Calu3 (cell line): ENCODE results near the gene GTF2B. TPM values are rescaled to one million over a fixed set of nuclear protein-coding genes. Genes with fewer than 3 reads are reported as not detected.
A peak's percentile ranks its signal among the peaks of the same experiment; 100 is the strongest.
"Not testable (repeated sequence)": the region's sequence is repeated elsewhere in the genome, so short reads cannot be mapped to it uniquely, and the experiment has no call there.

Experiments used
- BruUV-seq: library from RNA; stranded (reverse); fragments of 400-500 nt; replicated peaks from 2 replicates; lab custom pipeline; 2021; lab: Mats Ljungman, UMichigan
- CTCF ChIA-PET: fragments of 300-600 bp; sonication (Branson Sonifier 250); formaldehyde crosslinking; loops from one replicate; lab custom pipeline; 2022; ENCODE audit warnings: antibody characterized with exemption; lab: Charles Lee
- DNase-seq: peaks from one replicate; pipeline ENCODE4 v3.0.0; 2022
- H3K27ac Mint-ChIP-seq: one replicate; pipeline ENCODE4 v1.8.0; 2022; ENCODE audit warnings: mixed read lengths; ENCODE audit not compliant: unreplicated experiment
- H3K27me3 Mint-ChIP-seq: one replicate; pipeline ENCODE4 v1.8.0; 2022; ENCODE audit warnings: mixed read lengths; ENCODE audit not compliant: unreplicated experiment
- H3K36me3 Mint-ChIP-seq: one replicate; pipeline ENCODE4 v1.8.0; 2022; ENCODE audit warnings: mild to moderate bottlenecking, moderate library complexity, mixed read lengths; ENCODE audit not compliant: insufficient read depth, unreplicated experiment
- H3K4me1 Mint-ChIP-seq: one replicate; pipeline ENCODE4 v1.8.0; 2022; ENCODE audit warnings: mild to moderate bottlenecking, low read depth, mixed read lengths; ENCODE audit not compliant: unreplicated experiment
- H3K4me3 Mint-ChIP-seq: one replicate; pipeline ENCODE4 v1.8.0; 2022; ENCODE audit warnings: mild to moderate bottlenecking, low read depth, moderate library complexity, mixed read lengths; ENCODE audit not compliant: unreplicated experiment
- H3K9me3 Mint-ChIP-seq: one replicate; pipeline ENCODE4 v1.8.0; 2022; ENCODE audit warnings: low read depth, mixed read lengths; ENCODE audit not compliant: unreplicated experiment
- CTCF ChIP-seq: fragments of 200-600 bp; IDR thresholded peaks from one replicate; pipeline ENCODE4 v1.8.0; 2022; ENCODE audit warnings: antibody characterized with exemption; ENCODE audit not compliant: unreplicated experiment
- intact Hi-C: fragments of 100-400 bp; cut with micrococcal nuclease; formaldehyde crosslinking; loops from one replicate; pipeline ENCODE4 v1.10.0; 2022; ENCODE audit not compliant: unreplicated experiment
- total RNA-seq: library from RNA; stranded (reverse); gene quantifications from 2 replicates; pipeline ENCODE4 v1.2.3, GENCODE V29; 2022

Gene GTF2B
- total RNA-seq, 1 experiment from 2014 or later, result 39.3 TPM

GRCh38 chr1:88935522-88936222, 44.3 kb upstream of the GTF2B start:
- TF ChIP-seq CTCF, result peak; percentile 29
- BruUV-seq, result no TSS peak
- H3K36me3 Mint-ChIP-seq, result peaks cover 22% of the 10 kb centered on the region
- no peak overlapping the region for H3K4me3 Mint-ChIP-seq
- H3K9me3 Mint-ChIP-seq, result no peaks in the 10 kb centered on the region
- CTCF ChIA-PET, result no interaction called here
- intact Hi-C loops, result loop anchor here (2.0 to 5.0 kb wide), 2 partner anchors 198 to 519 kb away; no protein-coding TSS in a partner anchor
- peak; percentile 10 for DNase-seq
- H3K4me1 Mint-ChIP-seq, result no peaks in the 10 kb centered on the region
- no peaks in the 10 kb centered on the region for H3K27me3 Mint-ChIP-seq
- no peak overlapping the region for H3K27ac Mint-ChIP-seq

- BruUV-seq, H3K4me3 Mint-ChIP-seq, H3K27me3 Mint-ChIP-seq, H3K4me1 Mint-ChIP-seq, intact Hi-C loops, H3K27ac Mint-ChIP-seq, DNase-seq, CTCF ChIA-PET, H3K9me3 Mint-ChIP-seq: not testable (repeated sequence)
- H3K36me3 Mint-ChIP-seq, result peaks cover 13% of the 10 kb centered on the region
Observed at GRCh38 chr1:88930176-88930575, 38.8 kb upstream of the GTF2B start.

- intact Hi-C loops, result no loop called here
- no TSS peak for BruUV-seq
- CTCF ChIA-PET, result interaction anchor here (0.6 kb wide), 1 partner anchor 295 kb away, joined by 4 read pairs; no protein-coding TSS in a partner anchor
- no peak for TF ChIP-seq CTCF
- no peaks in the 10 kb centered on the region for H3K4me1 Mint-ChIP-seq
- H3K27me3 Mint-ChIP-seq, result no peaks in the 10 kb centered on the region
- DNase-seq, result no peak
- peaks cover 4% of the 10 kb centered on the region for H3K9me3 Mint-ChIP-seq
- H3K27ac Mint-ChIP-seq, result no peak overlapping the region
- H3K4me3 Mint-ChIP-seq, result no peak overlapping the region
- H3K36me3 Mint-ChIP-seq, result peaks cover 7% of the 10 kb centered on the region
Observed at GRCh38 chr1:88923224-88923623, 31.9 kb upstream of the GTF2B start.

- H3K27ac Mint-ChIP-seq, result no peak overlapping the region
- peak; percentile 4 for DNase-seq
- no peak for TF ChIP-seq CTCF
- no peaks in the 10 kb centered on the region for H3K27me3 Mint-ChIP-seq
- no peak overlapping the region for H3K4me3 Mint-ChIP-seq
- intact Hi-C loops, result no loop called here
- H3K4me1 Mint-ChIP-seq, result no peaks in the 10 kb centered on the region
- H3K36me3 Mint-ChIP-seq, result peaks cover 7% of the 10 kb centered on the region
- H3K9me3 Mint-ChIP-seq, result peaks cover 5% of the 10 kb centered on the region
- CTCF ChIA-PET, result no interaction called here
- BruUV-seq, result no TSS peak
Observed at GRCh38 chr1:88922214-88922613, 30.8 kb upstream of the GTF2B start.

GRCh38 chr1:88920845-88921244, 29.5 kb upstream of the GTF2B start:
- Mint-ChIP-seq H3K9me3 (peaks cover 6% of the 10 kb centered on the region), H3K27me3 (no peaks in the 10 kb centered on the region), H3K36me3 (peaks cover 7% of the 10 kb centered on the region), H3K4me1 (peaks cover 8% of the 10 kb centered on the region), H3K4me3 (no peak overlapping the region), H3K27ac (no peak overlapping the region)
- no TSS peak for BruUV-seq
- intact Hi-C loops, result no loop called here
- no peak for TF ChIP-seq CTCF
- no peak for DNase-seq
- CTCF ChIA-PET, result no interaction called here
